Measurements from ENCODE around the gene SRF. TPM values are rescaled to one million over a fixed set of nuclear protein-coding genes. Genes with fewer than 3 reads are reported as not detected.

The SRF gene
- total and polyA plus RNA-seq, 2 donors (not counting 3 experiments of a cell fraction or from before 2014, with no cell fraction given) = 34.4 to 55.8 TPM

DNA sequence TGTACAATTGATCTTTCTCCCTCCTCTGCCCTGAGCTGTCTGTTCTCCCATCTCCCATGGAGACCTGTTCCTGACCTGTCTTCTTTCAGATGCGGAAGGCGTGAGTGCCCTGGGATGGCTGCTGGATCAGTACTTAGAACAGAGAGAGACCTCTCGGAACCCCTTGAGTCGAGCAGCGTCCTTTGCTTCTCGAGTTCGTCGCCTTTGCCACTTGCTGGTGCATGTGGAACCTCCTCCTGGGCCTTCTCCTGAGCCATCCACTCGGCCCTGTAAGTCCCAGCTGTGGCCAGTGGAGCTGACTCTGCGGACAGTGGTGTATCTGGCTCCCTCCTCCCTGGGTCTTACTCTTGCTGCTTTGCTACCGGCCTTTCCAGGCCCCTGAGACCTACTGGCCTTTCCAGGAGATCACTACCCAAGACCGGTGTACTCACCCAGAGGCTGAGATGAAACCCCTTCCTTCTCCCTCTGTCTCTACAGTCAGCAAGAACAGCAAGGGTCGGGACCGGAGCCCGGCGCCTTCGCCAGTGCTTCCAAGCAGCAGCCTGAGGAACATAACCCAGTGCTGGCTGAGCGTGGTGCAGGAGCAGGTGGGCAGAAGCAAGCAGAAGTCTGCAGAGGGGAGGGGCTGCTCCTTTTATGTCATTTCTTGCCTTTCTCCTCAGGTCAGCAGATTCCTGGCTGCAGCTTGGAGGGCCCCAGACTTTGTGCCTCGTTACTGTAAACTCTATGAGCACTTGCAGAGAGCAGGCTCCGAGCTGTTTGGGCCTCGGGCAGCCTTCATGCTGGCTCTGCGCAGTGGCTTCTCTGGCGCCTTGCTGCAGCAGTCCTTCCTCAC lies 33.4 kb downstream of the SRF start:
- dilution Hi-C loops (cut with MboI; ENCODE audit: extremely low pct_ligation_motif_present, low sequenced_read_pairs) = no loop called here

More for the DNA sequence above, 33.4 kb downstream of the SRF start:
- Histone ChIP-seq H3K36me3 (ENCODE audit: control insufficient read depth in 2 of 2, extremely low read depth in 1 of 2, insufficient read depth in 2 of 2, low read length in 2 of 2) (peaks cover 0 to 15% of the 10 kb centered on the region in 2 experiments), H3K4me2 (ENCODE audit: insufficient read depth, low read length) (no peak overlapping the region), H3K4me1 (ENCODE audit: control insufficient read depth, extremely low read depth, insufficient read depth, low read length) (no peaks in the 10 kb centered on the region), H3K9me3 (replicated peaks; ENCODE audit: control insufficient read depth, insufficient read depth, low read length) (no peaks in the 10 kb centered on the region), H3K79me2 (ENCODE audit: control insufficient read depth, insufficient read depth, low read length) (no peaks in the 10 kb centered on the region), H3K27ac (ENCODE audit: insufficient read depth, low read depth, low read length) (no peak overlapping the region), H3K4me3 (replicated peaks in 1 of 3; ENCODE audit: insufficient read depth in 1 of 3, low read depth in 1 of 3, low read length in 3 of 3) (no peak overlapping the region), H4K20me1 (replicated peaks; ENCODE audit: control insufficient read depth, extremely low read depth, insufficient read depth, low read length) (no peaks in the 10 kb centered on the region), H2AFZ (ENCODE audit: low read depth, low read length) (no peak overlapping the region), H3K27me3 (ENCODE audit: control insufficient read depth in 2 of 2, insufficient read depth in 2 of 2, low read length in 2 of 2) (no peaks in the 10 kb centered on the region), H3K9ac (replicated peaks; ENCODE audit: extremely low read depth, insufficient read depth, low read length) (no peak overlapping the region), H3K9me1 (replicated peaks; ENCODE audit: control insufficient read depth, extremely low read depth, insufficient read depth, low read length) (no peaks in the 10 kb centered on the region)
- TSS peak; percentile 8 for BruUV-seq (replicated peaks)
- ChIA-PET CTCF (no interaction called here), POLR2A (no interaction called here)
- intact Hi-C loops (cut with micrococcal nuclease) = no loop called here
- TF ChIP-seq, protein P1, sequence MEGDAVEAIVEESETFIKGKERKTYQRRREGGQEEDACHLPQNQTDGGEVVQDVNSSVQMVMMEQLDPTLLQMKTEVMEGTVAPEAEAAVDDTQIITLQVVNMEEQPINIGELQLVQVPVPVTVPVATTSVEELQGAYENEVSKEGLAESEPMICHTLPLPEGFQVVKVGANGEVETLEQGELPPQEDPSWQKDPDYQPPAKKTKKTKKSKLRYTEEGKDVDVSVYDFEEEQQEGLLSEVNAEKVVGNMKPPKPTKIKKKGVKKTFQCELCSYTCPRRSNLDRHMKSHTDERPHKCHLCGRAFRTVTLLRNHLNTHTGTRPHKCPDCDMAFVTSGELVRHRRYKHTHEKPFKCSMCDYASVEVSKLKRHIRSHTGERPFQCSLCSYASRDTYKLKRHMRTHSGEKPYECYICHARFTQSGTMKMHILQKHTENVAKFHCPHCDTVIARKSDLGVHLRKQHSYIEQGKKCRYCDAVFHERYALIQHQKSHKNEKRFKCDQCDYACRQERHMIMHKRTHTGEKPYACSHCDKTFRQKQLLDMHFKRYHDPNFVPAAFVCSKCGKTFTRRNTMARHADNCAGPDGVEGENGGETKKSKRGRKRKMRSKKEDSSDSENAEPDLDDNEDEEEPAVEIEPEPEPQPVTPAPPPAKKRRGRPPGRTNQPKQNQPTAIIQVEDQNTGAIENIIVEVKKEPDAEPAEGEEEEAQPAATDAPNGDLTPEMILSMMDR (IDR thresholded peaks at IDR 0.05; ENCODE audit: extremely low read depth in 1 of 2, insufficient read depth in 1 of 2, low read depth in 1 of 2, low read length in 2 of 2) = no peak
- TF ChIP-seq JUN (IDR thresholded peaks at IDR 0.05; ENCODE audit: borderline replicate concordance, insufficient read depth, insufficient read length, low read depth) (no peak), POLR2AphosphoS5 (IDR thresholded peaks at IDR 0.05; ENCODE audit: insufficient read depth, low read depth, low read length) (no peak), GATA2 (IDR thresholded peaks at IDR 0.05; ENCODE audit: insufficient read depth, insufficient read length, low read depth, low read length) (no peak), FOS (IDR thresholded peaks at IDR 0.05; ENCODE audit: borderline replicate concordance, insufficient read depth, low read length) (no peak), MYC (IDR thresholded peaks at IDR 0.05; ENCODE audit: low read depth, low read length) (no peak), POLR2A (IDR thresholded peaks at IDR 0.05; ENCODE audit: low read depth, low read length) (no peak), EZH2 (IDR thresholded peaks at IDR 0.05; ENCODE audit: borderline replicate concordance, low read depth, low read length, severe bottlenecking) (no peak)
- TF ChIP-seq, protein P2, sequence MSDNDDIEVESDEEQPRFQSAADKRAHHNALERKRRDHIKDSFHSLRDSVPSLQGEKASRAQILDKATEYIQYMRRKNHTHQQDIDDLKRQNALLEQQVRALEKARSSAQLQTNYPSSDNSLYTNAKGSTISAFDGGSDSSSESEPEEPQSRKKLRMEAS (IDR thresholded peaks at IDR 0.05; ENCODE audit: insufficient read depth, insufficient read length) = no peak
- DNase-seq (ENCODE audit: low read depth, low spot score) (no peak), FAIRE-seq (no peak)
